Spleen (tissue), 7 donors: Measurements from ENCODE around the gene NRARP.

Experiments
- CTCF ChIP-seq, 11 experiments: fragments of 200-600 bp in 7 of 11; fragments of 450-650 bp in 4 of 11; sonication (generic) in 4 of 11; IDR thresholded peaks in 8 of 11; conservative IDR thresholded peaks in 3 of 11; 1 replicate in 7 of 11; 2 replicates in 4 of 11; pipeline versions ENCODE4 v1.4.0 to v1.8.0; 2016 to 2021; ENCODE audit warnings: antibody characterized with exemption in 11 of 11, inconsistent platforms in 4 of 11, mild to moderate bottlenecking in 1 of 11
- POLR2A ChIP-seq, 3 donors: fragments of 450-650 bp; IDR thresholded peaks; one replicate each; pipeline ENCODE4 v1.5.1; 2017; ENCODE audit warnings: antibody characterized with exemption in 3 of 3, mild to moderate bottlenecking in 1 of 3
- donor health status: DM: no; HTN: no; CAD: no; lungs with moderate emphysema.
- donor health status: DM: no; HTN: no; CAD: no.
- donor health status: DM: no; HTN: no; CAD: no.

GRCh38 chr9:137294091-137294680 lies 7.9 kb downstream of the NRARP start:
- TF ChIP-seq CTCF (IDR thresholded peaks at IDR 0.05 in 8 of 11, conservative IDR thresholded peaks at IDR 0.05 in 3 of 11) (no peak), POLR2A (IDR thresholded peaks at IDR 0.05) (no peak)
